DND-41 (cell line): ENCODE measurements around the gene MBNL3.

Source experiments
- CTCF ChIP-seq: IDR thresholded peaks from 2 replicates; pipeline ENCODE4 v1.5.1; 2012; ENCODE audit warnings: borderline replicate concordance, low read length, moderate library complexity, mild to moderate bottlenecking; ENCODE audit not compliant: poor library complexity, severe bottlenecking; ENCODE audit errors: extremely low read depth
- EZH2 ChIP-seq: IDR thresholded peaks from 3 replicates; pipeline ENCODE4 v1.6.1; 2012; ENCODE audit warnings: borderline replicate concordance, low read depth, mild to moderate bottlenecking, moderate library complexity, low read length, inconsistent platforms; ENCODE audit not compliant: severe bottlenecking

- TF ChIP-seq CTCF (no peak), EZH2 (no peak)
Measured at GRCh38 chrX:132331000-132331399, 157.8 kb downstream of the MBNL3 start.
